Measurements from ENCODE around the gene SYP. TPM values are rescaled to one million over a fixed set of nuclear protein-coding genes. Genes with fewer than 3 reads are reported as not detected.

Gene SYP
- total and polyA plus RNA-seq, 12 donors: 0.59 to 2.9 (median 1.2) TPM

DNA sequence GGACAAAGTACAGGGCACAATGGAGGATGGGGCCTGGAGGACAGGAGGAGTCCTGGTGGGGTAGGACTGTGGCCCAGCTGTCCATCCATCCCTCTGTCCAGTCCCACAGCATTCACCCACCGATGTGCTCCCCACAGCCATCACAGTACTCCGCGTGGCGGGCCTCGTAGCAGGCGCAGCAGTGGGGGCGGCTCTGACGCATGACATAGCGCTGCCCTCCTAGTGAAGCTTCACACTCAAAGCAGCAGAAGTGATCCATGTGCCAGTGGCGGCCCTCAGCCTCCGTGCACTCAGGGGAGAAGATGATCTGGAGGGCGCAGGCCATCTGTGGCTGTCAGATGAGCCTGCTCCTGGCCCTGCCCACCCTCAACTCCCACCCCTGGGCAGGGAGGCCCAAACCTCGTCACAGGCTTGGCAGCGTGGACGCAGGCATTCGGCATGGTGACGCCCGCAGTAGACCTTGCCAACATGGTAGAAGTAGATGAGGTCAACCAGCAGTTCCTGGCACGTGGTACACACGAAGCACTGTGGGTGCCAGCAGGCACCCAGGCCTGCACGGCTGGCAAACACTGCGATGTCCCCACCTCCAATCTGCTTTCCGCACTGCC lies 22.0 kb downstream of the SYP start:
- ATAC-seq: peak in 6 of 8 donors; percentile 23 to 61 (median 45)
- H3K9me3 ChIP-seq: no peaks in the 10 kb centered on the region
- no peaks in the 10 kb centered on the region for H3K27me3 ChIP-seq
- DNase-seq: no peak
- TF ChIP-seq, protein P1, sequence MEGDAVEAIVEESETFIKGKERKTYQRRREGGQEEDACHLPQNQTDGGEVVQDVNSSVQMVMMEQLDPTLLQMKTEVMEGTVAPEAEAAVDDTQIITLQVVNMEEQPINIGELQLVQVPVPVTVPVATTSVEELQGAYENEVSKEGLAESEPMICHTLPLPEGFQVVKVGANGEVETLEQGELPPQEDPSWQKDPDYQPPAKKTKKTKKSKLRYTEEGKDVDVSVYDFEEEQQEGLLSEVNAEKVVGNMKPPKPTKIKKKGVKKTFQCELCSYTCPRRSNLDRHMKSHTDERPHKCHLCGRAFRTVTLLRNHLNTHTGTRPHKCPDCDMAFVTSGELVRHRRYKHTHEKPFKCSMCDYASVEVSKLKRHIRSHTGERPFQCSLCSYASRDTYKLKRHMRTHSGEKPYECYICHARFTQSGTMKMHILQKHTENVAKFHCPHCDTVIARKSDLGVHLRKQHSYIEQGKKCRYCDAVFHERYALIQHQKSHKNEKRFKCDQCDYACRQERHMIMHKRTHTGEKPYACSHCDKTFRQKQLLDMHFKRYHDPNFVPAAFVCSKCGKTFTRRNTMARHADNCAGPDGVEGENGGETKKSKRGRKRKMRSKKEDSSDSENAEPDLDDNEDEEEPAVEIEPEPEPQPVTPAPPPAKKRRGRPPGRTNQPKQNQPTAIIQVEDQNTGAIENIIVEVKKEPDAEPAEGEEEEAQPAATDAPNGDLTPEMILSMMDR (IDR thresholded peaks at IDR 0.05): no peak
- peaks cover 0 to 22% (median under 1%) of the 10 kb centered on the region in 9 donors for H3K4me1 ChIP-seq
- H3K36me3 ChIP-seq: peaks cover 0 to 69% (median 0%) of the 10 kb centered on the region in 9 donors
- peak overlapping the region in 1 of 10 donors; percentile 31 for H3K27ac ChIP-seq
- H3K4me3 ChIP-seq: no peak overlapping the region
- 89 to 90% methylated on average over 22 to 23 of the region's 23 CpGs for WGBS, 2 donors
- intact Hi-C loops (cut with DNase I): no loop called here

DNA sequence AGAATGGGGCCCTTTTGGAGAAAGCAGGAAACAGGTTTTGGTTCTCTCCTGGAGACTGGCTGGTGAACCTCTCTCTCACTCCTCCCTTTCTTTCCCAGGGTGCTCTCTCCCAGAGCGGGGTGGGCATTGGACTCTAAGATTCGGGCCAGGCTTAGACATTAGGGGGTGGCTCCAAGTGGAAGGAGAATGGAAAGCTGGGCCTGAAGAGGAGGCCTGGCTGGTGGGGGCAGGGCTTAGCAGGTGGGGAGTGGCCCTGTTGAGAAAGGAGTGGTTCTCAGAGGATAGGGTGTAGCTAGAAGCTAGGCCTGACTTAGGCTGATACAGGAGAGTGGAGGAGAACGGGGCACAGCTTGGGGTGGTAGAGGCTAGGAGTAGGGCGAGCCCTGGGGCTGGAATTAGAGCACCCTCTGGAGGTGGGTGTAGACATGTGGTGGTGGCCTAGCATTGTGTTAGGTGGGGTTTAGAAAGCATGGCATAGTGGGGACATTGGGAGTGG lies 22.6 kb downstream of the SYP start:
- TF ChIP-seq, protein P1 (IDR thresholded peaks at IDR 0.05): peak in 4 of 9 donors; percentile 9 to 18 (median 11)
- peak in 6 of 8 donors; percentile 25 to 49 (median 44) for ATAC-seq
- no peaks in the 10 kb centered on the region for H3K27me3 ChIP-seq
- intact Hi-C loops (cut with DNase I): no loop called here
- no peak for DNase-seq
- peak overlapping the region in 5 of 10 donors; percentile 5 to 76 (median 31) for H3K27ac ChIP-seq
- H3K9me3 ChIP-seq: no peaks in the 10 kb centered on the region
- H3K4me1 ChIP-seq: peaks cover 0 to 27% (median 5%) of the 10 kb centered on the region in 9 donors
- peak overlapping the region in 1 of 10 donors; percentile 1 for H3K4me3 ChIP-seq
- WGBS, 2 donors: 74 to 80% methylated on average over 4 of the region's 4 CpGs
- H3K36me3 ChIP-seq: peaks cover 0 to 64% (median 0%) of the 10 kb centered on the region in 9 donors

DNA sequence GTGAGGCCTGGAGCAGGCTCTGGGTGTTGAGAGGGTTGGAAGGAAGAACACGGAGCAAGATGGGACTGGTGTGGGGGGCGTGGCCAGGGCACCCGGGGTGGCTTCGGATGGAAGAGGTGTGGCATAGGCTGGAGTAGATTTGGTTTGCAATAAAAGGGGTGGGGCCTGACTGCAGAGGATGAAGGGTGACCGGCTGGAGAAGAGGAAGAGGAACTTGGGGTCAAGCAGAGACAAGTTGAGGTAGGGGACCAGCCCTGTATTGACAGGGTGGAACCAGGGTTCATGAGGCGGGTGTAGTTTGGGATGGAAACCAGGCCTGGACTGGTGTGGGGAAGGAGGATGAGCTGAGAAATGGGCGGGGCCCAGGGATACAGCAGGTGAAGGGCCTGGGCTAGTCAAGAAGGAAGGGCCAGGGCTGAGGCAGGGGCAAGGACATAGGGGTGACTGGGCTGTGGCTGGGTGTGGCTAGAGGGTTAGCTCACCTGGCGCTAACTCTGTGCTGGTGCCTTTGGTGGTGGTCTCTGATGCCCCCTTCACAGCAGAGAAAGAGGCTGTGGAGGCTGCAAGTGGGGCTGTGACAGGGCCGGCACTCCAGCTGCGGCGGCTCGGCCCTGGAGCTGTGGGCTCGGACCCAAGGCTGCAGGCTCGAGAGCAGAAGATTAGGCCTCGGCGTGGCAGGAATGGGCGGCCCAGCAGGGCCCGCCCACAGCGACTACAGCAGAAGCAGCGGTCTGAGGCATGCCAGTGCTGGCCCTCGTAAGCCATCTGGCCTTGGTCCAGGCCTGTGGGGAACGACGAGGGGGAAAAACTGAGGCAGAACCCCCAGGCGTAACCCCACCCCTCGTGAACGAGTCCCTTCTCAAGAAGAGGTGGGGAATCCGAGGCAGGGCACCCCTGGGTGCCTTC lies 23.3 kb downstream of the SYP start:
- intact Hi-C loops (cut with DNase I): no loop called here

More for the DNA sequence above, 23.3 kb downstream of the SYP start:
- TF ChIP-seq, protein P1 (IDR thresholded peaks at IDR 0.05): no peak
- Histone ChIP-seq H3K27ac (peak overlapping the region in 6 of 10 donors; percentile 5 to 76 (median 26)), H3K9me3 (peaks cover 0 to 4% (median 0%) of the 10 kb centered on the region in 11 donors), H3K27me3 (no peaks in the 10 kb centered on the region), H3K36me3 (peaks cover 0 to 60% (median 0%) of the 10 kb centered on the region in 9 donors), H3K4me1 (peaks cover 0 to 27% (median 5%) of the 10 kb centered on the region in 9 donors), H3K4me3 (peak overlapping the region in 1 of 10 donors; percentile 1)
- ATAC-seq (peak in 2 of 8 donors; percentile 12 to 41), DNase-seq (no peak)
- 61 to 64% methylated on average over 20 to 27 of the region's 27 CpGs for WGBS, 2 donors
